ENCODE results near the gene CYB561.

DNA sequence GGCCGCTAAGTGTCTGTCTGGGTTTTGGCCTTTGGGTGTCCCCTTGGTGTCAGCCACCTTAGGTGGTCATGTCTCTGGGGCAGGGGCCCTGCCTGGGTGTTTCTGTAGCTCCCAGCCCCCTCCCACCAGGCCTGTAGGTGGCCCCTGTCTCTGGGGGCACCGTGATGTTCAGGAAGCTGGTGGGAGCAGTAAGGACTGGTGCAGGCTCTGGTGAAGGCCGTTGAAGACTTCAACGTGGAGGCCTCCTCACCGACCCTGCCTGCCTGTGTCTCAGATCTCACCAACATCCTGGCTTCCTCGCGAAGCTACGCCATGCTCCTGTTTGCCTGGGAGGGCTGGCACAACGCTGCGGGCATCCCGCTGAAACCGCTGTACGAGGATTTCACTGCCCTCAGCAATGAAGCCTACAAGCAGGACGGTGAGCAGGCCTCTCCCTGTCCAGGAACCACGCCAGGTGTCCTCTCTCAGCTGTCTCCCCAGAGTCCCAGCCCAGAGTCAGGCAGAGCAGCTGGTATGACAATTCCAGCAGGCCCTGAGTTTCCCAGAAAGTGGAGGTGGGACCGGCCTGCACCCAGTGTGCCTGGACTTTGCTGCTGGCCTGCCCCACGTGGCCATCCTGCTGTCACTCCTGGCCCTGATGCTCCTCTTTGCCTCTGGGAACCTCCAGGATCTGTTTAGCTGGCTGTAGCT, 33.5 kb upstream of the CYB561 start:
- TF ChIP-seq EZH2phosphoT487 (IDR thresholded peaks at IDR 0.05; ENCODE audit: insufficient read depth, low read depth) (no peak), EZH2 (IDR thresholded peaks at IDR 0.05; ENCODE audit: insufficient read depth, poor library complexity, severe bottlenecking) (no peak)

All from GM23248 (cell line).